Upper lobe of right lung (tissue), 1 donor: ENCODE results near the gene HMGCS1. TPM values are rescaled to one million over a fixed set of nuclear protein-coding genes. Genes with fewer than 3 reads are reported as not detected.

ENCODE experiments used
- ATAC-seq: fragments of 200-7000 bp; cut with Tn5 transposase; one replicate; pipeline ENCODE4 v1.9.1; 2020; ENCODE audit warnings: mild to moderate bottlenecking, moderate library complexity
- DNase-seq: peaks from one replicate; pipeline ENCODE4 v3.0.0-alpha.2; 2020
- H3K27ac ChIP-seq: fragments of 200-600 bp; one replicate; pipeline ENCODE4 v1.8.0; 2022
- H3K27me3 ChIP-seq: fragments of 200-600 bp; one replicate; pipeline ENCODE4 v1.8.0; 2022; ENCODE audit warnings: mild to moderate bottlenecking
- H3K36me3 ChIP-seq: fragments of 200-600 bp; one replicate; pipeline ENCODE4 v1.8.0; 2022
- H3K4me1 ChIP-seq: fragments of 200-600 bp; one replicate; pipeline ENCODE4 v1.8.0; 2022
- H3K4me3 ChIP-seq: fragments of 200-600 bp; one replicate; pipeline ENCODE4 v1.8.0; 2022; ENCODE audit warnings: mild to moderate bottlenecking
- H3K9me3 ChIP-seq: fragments of 200-600 bp; one replicate; pipeline ENCODE4 v1.8.0; 2022
- CTCF ChIP-seq: fragments of 200-600 bp; IDR thresholded peaks from one replicate; pipeline ENCODE4 v1.8.0; 2022; ENCODE audit warnings: antibody characterized with exemption
- intact Hi-C: fragments of 100-400 bp; cut with DNase I; formaldehyde crosslinking; loops from one replicate; pipeline ENCODE4 v1.11.0; 2022
- total RNA-seq: library from RNA; stranded (reverse); fragmentation: NEBNext Ultra II Directional; extraction: Animal tissue kit (Norgen Biotek cat#: 25700); gene quantifications from one replicate; pipeline ENCODE4 v1.2.1, GENCODE V29; 2021
- donor health status: DM: no; HTN: yes; CAD: no; lungs with severe emphysema.

The HMGCS1 gene
- total RNA-seq, 1 donor from 2014 or later = 167 TPM

DNA sequence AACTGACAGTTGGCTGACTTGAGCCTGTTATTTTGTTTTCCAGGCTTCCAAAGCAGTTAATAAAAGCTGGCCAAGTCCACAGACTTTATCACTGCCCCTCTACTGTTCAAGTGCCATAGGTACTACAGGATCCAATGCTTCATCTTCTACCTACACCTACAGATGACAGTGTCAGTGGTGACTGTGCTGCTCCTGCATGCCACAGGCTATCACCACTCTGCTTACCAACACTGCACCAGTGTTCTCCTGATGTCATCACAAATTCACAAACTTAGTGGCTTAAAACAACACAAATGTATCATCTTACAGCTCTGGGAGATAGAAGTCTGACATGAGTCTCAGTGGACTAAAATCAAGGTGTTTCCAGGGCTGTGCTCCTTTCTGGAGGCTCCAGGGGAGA is 26.6 kb downstream of the HMGCS1 start:
- no peak for ATAC-seq
- Histone ChIP-seq H3K27ac (no peak overlapping the region), H3K4me1 (no peaks in the 10 kb centered on the region), H3K27me3 (no peaks in the 10 kb centered on the region), H3K4me3 (no peak overlapping the region), H3K36me3 (peaks cover 43% of the 10 kb centered on the region), H3K9me3 (no peaks in the 10 kb centered on the region)
- intact Hi-C loops = no loop called here
- no peak for TF ChIP-seq CTCF
- DNase-seq = no peak

DNA sequence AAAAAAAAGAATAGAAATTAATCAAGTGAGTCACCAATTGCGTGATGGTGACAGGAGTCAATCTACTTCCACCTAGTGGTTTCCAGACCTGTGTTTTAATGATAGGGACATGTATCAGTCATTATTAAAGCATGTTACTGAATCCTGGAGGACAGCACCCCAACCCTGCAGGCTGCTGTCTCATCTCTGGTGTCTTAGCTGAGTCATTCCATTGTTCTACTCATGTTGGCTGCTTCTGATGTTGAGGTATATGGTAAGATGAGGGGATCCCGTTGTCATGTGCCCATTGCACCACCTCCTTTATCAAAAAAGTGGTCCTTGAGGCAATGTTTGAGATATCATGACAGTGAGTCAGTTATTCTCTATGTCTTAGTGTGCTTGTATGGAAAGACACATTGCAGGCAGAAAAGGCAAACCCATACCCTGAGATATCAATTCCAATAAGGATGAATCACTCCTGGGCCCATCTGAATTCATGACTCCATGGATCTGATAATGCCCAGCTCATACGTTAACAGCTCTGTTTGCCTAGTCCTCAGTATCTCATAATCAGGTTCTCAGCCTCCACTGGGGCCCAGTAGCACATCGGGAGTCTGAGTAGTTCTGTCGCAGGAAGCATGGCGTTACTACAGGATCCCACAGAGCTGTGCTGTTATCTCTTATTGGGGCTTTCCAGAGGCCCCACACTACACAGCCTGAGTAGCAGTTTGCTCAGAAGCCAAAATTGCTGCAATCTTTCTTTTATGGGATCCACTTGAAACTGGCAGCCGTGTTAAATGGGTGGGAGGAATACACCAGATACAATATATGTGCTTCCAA is 31.2 kb downstream of the HMGCS1 start:
- H3K4me3 ChIP-seq = no peak overlapping the region
- no peaks in the 10 kb centered on the region for H3K4me1 ChIP-seq
- DNase-seq (no peak), ATAC-seq (no peak)
- H3K9me3 ChIP-seq = no peaks in the 10 kb centered on the region
- intact Hi-C loops = no loop called here
- H3K27me3 ChIP-seq = no peaks in the 10 kb centered on the region
- H3K36me3 ChIP-seq = no peaks in the 10 kb centered on the region
- no peak for TF ChIP-seq CTCF
- H3K27ac ChIP-seq = no peak overlapping the region

- no peak overlapping the region for H3K4me3 ChIP-seq
- H3K9me3 ChIP-seq = no peaks in the 10 kb centered on the region
- intact Hi-C loops = no loop called here
- TF ChIP-seq CTCF = no peak
- no peaks in the 10 kb centered on the region for H3K36me3 ChIP-seq
- DNase-seq = no peak
- ATAC-seq = no peak
- no peak overlapping the region for H3K27ac ChIP-seq
- no peaks in the 10 kb centered on the region for H3K4me1 ChIP-seq
- H3K27me3 ChIP-seq = no peaks in the 10 kb centered on the region
These were observed 33.5 kb downstream of the HMGCS1 start for GRCh38 chr5:43279548-43280274.

- H3K4me1 ChIP-seq = no peaks in the 10 kb centered on the region
- intact Hi-C loops = no loop called here
- no peak for ATAC-seq
These were observed 37.8 kb downstream of the HMGCS1 start for GRCh38 chr5:43275391-43275790.

DNA sequence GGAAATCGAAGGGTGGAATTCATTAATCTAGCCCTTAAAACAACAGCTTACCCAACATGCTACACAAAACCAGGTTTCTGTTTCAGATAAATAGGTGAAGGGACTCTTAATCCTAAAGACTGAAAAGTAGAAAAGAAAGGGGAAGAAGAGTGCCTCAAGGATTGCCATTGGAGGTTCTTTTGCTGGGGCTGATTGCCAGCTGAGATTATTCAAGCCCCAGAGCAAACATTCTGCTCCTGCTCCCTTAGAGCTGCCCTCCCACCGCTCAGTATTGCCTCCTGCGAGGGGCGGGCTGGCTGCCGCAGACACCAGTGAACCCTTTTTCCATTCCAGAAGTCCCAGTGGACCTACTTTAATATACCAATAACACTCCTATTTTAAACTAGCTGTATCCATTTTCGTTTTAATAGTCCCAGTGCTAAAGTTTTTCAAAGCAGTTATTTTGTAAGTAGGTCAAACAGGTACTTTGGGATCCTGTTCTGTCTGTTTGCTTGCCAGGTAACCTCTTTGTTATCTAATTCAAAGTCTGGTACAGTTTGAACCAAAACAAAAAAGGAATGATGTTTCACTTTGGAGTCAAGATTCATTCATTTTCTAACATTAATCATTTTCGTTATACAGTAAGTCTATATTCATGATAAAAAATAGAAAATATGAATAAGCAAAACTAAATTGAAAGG is 38.6 kb downstream of the HMGCS1 start:
- ATAC-seq (peak; percentile 69), DNase-seq (peak; percentile 63)
- TF ChIP-seq CTCF = no peak
- no peak overlapping the region for H3K27ac ChIP-seq
- no peaks in the 10 kb centered on the region for H3K4me1 ChIP-seq
- H3K27me3 ChIP-seq = no peaks in the 10 kb centered on the region
- no peaks in the 10 kb centered on the region for H3K9me3 ChIP-seq
- intact Hi-C loops = no loop called here
- H3K36me3 ChIP-seq = no peaks in the 10 kb centered on the region
- no peak overlapping the region for H3K4me3 ChIP-seq

More at GRCh38 chr5:43275391-43275790, 37.8 kb downstream of the HMGCS1 start:
- H3K4me3 ChIP-seq = no peak overlapping the region
- DNase-seq = no peak
- H3K27me3 ChIP-seq = no peaks in the 10 kb centered on the region
- no peak overlapping the region for H3K27ac ChIP-seq
- H3K36me3 ChIP-seq = no peaks in the 10 kb centered on the region
- no peaks in the 10 kb centered on the region for H3K9me3 ChIP-seq
- TF ChIP-seq CTCF = no peak
